ENCODE data around the gene NR5A1.

NR5A1 gene

GRCh38 chr9:124482431-124483031 lies 24.7 kb downstream of the NR5A1 start:
- no peak for ATAC-seq
- no peak for TF ChIP-seq ZNF70 (CRISPR knock-in tag; IDR thresholded peaks at IDR 0.05)

GRCh38 chr9:124481115-124481514 lies 26.1 kb downstream of the NR5A1 start:
- TF ChIP-seq CSRNP3 (CRISPR knock-in tag; IDR thresholded peaks at IDR 0.05) (no peak), RARB (CRISPR knock-in tag; IDR thresholded peaks at IDR 0.05) (no peak), TCF4 (CRISPR knock-in tag; IDR thresholded peaks at IDR 0.05; ENCODE audit: borderline replicate concordance) (no peak), ZNF8 (CRISPR knock-in tag; IDR thresholded peaks at IDR 0.05) (no peak)
- no peak for ATAC-seq

GRCh38 chr9:124480621-124480981 lies 26.6 kb downstream of the NR5A1 start:
- peak; percentile 52 for ATAC-seq
- TF ChIP-seq TCF4 (CRISPR knock-in tag; IDR thresholded peaks at IDR 0.05; ENCODE audit: borderline replicate concordance) (no peak), CSDC2 (CRISPR knock-in tag; IDR thresholded peaks at IDR 0.05) (no peak), ESRRG (CRISPR knock-in tag; IDR thresholded peaks at IDR 0.05) (no peak), TSHZ2 (CRISPR knock-in tag; IDR thresholded peaks at IDR 0.05) (no peak), ZNF565 (CRISPR knock-in tag; conservative IDR thresholded peaks at IDR 0.05; ENCODE audit: low read depth) (no peak), TOX (CRISPR knock-in tag; IDR thresholded peaks at IDR 0.05; ENCODE audit: borderline replicate concordance) (no peak), CREB5 (CRISPR knock-in tag; IDR thresholded peaks at IDR 0.05; ENCODE audit: low read depth) (no peak), OSR1 (CRISPR knock-in tag; IDR thresholded peaks at IDR 0.05) (no peak)

- TF ChIP-seq ZNF70 (CRISPR knock-in tag; IDR thresholded peaks at IDR 0.05) (no peak), POU6F1 (CRISPR knock-in tag; IDR thresholded peaks at IDR 0.05; ENCODE audit: borderline replicate concordance, low read depth) (no peak), RARB (CRISPR knock-in tag; IDR thresholded peaks at IDR 0.05) (no peak), ARNTL (CRISPR knock-in tag; IDR thresholded peaks at IDR 0.05; ENCODE audit: borderline replicate concordance, low read depth) (no peak), CSDC2 (CRISPR knock-in tag; IDR thresholded peaks at IDR 0.05) (no peak), ZNF8 (CRISPR knock-in tag; IDR thresholded peaks at IDR 0.05) (no peak), ZFP3 (CRISPR knock-in tag; IDR thresholded peaks at IDR 0.05) (peak; percentile 97), CREB5 (CRISPR knock-in tag; IDR thresholded peaks at IDR 0.05; ENCODE audit: low read depth) (no peak)
- no peak for ATAC-seq
These were observed 27.1 kb downstream of the NR5A1 start for GRCh38 chr9:124479947-124480620.

GRCh38 chr9:124479371-124479770 lies 27.8 kb downstream of the NR5A1 start:
- no peak for ATAC-seq
- TF ChIP-seq CSRNP3 (CRISPR knock-in tag; IDR thresholded peaks at IDR 0.05): no peak
- no peak for TF ChIP-seq TCF4 (CRISPR knock-in tag; IDR thresholded peaks at IDR 0.05; ENCODE audit: borderline replicate concordance)
- TF ChIP-seq GLIS3 (CRISPR knock-in tag; IDR thresholded peaks at IDR 0.05): no peak
- no peak for TF ChIP-seq ZNF565 (CRISPR knock-in tag; conservative IDR thresholded peaks at IDR 0.05; ENCODE audit: low read depth)
- TF ChIP-seq ZNF8 (CRISPR knock-in tag; IDR thresholded peaks at IDR 0.05): no peak
- no peak for TF ChIP-seq ZFP3 (CRISPR knock-in tag; IDR thresholded peaks at IDR 0.05)
